GM19239 (cell line): ENCODE measurements around the gene CRADD.

Experiments
- DNase-seq: peaks from one replicate; pipeline ENCODE4 v3.0.0; 2011; ENCODE audit warnings: low spot score; ENCODE audit not compliant: insufficient read length
- FAIRE-seq: peaks from 2 replicates; lab custom pipeline; 2011; peaks lifted over from hg19 to GRCh38; lab: Jason Lieb, UNC

CRADD gene

GRCh38 chr12:93825931-93826555, 148.9 kb downstream of the CRADD start:
- no peak for FAIRE-seq

GRCh38 chr12:93827179-93827578, 150.0 kb downstream of the CRADD start:
- DNase-seq: no peak
- FAIRE-seq: no peak

More at GRCh38 chr12:93825931-93826555, 148.9 kb downstream of the CRADD start:
- DNase-seq: no peak

GRCh38 chr12:93827669-93828068, 150.5 kb downstream of the CRADD start:
- FAIRE-seq (no peak), DNase-seq (no peak)

- DNase-seq (no peak), FAIRE-seq (no peak)
These were observed 151.8 kb downstream of the CRADD start for GRCh38 chr12:93829016-93829415.

- DNase-seq: no peak
- no peak for FAIRE-seq
These were observed 154.2 kb downstream of the CRADD start for GRCh38 chr12:93831374-93831773.

GRCh38 chr12:93832131-93832530, 155.0 kb downstream of the CRADD start:
- FAIRE-seq (no peak), DNase-seq (no peak)

- FAIRE-seq (no peak), DNase-seq (no peak)
These were observed 156.8 kb downstream of the CRADD start for GRCh38 chr12:93833946-93834345.

GRCh38 chr12:93836620-93837260, 159.6 kb downstream of the CRADD start:
- FAIRE-seq (no peak), DNase-seq (no peak)

GRCh38 chr12:93838193-93838592, 161.0 kb downstream of the CRADD start:
- FAIRE-seq (no peak), DNase-seq (no peak)

- FAIRE-seq (no peak), DNase-seq (no peak)
These were observed 161.9 kb downstream of the CRADD start for GRCh38 chr12:93839064-93839463.

GRCh38 chr12:93841671-93842070, 164.5 kb downstream of the CRADD start:
- DNase-seq (no peak), FAIRE-seq (no peak)

GRCh38 chr12:93844164-93844784, 167.1 kb downstream of the CRADD start:
- DNase-seq: no peak
- FAIRE-seq: no peak

- DNase-seq (no peak), FAIRE-seq (no peak)
These were observed 169.9 kb downstream of the CRADD start for GRCh38 chr12:93846936-93847516.

- peak; percentile 57 for DNase-seq
- peak; percentile 96 for FAIRE-seq
These were observed 170.6 kb downstream of the CRADD start for GRCh38 chr12:93847517-93848474.

GRCh38 chr12:93848523-93849101, 171.4 kb downstream of the CRADD start:
- FAIRE-seq: peak; percentile 71
- peak; percentile 19 for DNase-seq

- DNase-seq (no peak), FAIRE-seq (no peak)
These were observed 172.8 kb downstream of the CRADD start for GRCh38 chr12:93849946-93850345.

- FAIRE-seq: no peak
- DNase-seq: no peak
These were observed 173.5 kb downstream of the CRADD start for GRCh38 chr12:93850481-93851256.

- DNase-seq: no peak
These were observed 174.1 kb downstream of the CRADD start for GRCh38 chr12:93851257-93851671.

GRCh38 chr12:93852173-93852591, 175.0 kb downstream of the CRADD start:
- FAIRE-seq: no peak
- no peak for DNase-seq

More at GRCh38 chr12:93851257-93851671, 174.1 kb downstream of the CRADD start:
- FAIRE-seq: peak; percentile 11
